K562 (cell line): Measurements from ENCODE around the gene KCNMB2. TPM values are rescaled to one million over a fixed set of nuclear protein-coding genes. Genes with fewer than 3 reads are reported as not detected.

Source experiments
- ETS1 ChIP-seq: conservative IDR thresholded peaks from 2 replicates; pipeline ENCODE4 v1.6.1; 2011; ENCODE audit warnings: low read depth, mild to moderate bottlenecking, low read length; ENCODE audit not compliant: control insufficient read depth
- FOXM1 ChIP-seq, 2 experiments: fragments of 450-650 bp in 1 of 2; sonication (generic) in 1 of 2; formaldehyde crosslinking in 1 of 2; IDR thresholded peaks; 2 replicates each; pipeline versions ENCODE4 v1.6.1 to v1.9.0; 2017 to 2022; ENCODE audit warnings: low read depth in 2 of 2, mild to moderate bottlenecking in 2 of 2, missing genetic modification reagents in 1 of 2, moderate library complexity in 1 of 2
- ZNF407 ChIP-seq: fragments of 450-650 bp; IDR thresholded peaks from 2 replicates; pipeline ENCODE4 v1.6.1; 2016; ENCODE audit warnings: low read depth
- polyA plus RNA-seq, 8 experiments: library from polyadenylated mRNA; depleted of rRNA in 4 of 8; stranded (reverse) in 5 of 8; unstranded in 3 of 8; fragments of >200 nt; fragmentation: Nextera tagmentation in 2 of 8; fragmentation: Illumina TruSeq in 1 of 8; extraction: Ambion mirVana in 2 of 8; extraction: Trizol in 1 of 8; gene quantifications; 2 replicates each; pipeline versions ENCODE4 v1.2.1 to v1.2.3, GENCODE V29; 2011 to 2014; ENCODE audit warnings: inconsistent platforms in 1 of 8, missing spikeins in 1 of 8
- total RNA-seq, 7 experiments: library from RNA; depleted of rRNA in 6 of 7; stranded (reverse); fragments of >200 nt in 6 of 7; fragmentation: Illumina TruSeq in 2 of 7; extraction: Trizol in 2 of 7; gene quantifications; 2 replicates each; pipeline versions ENCODE4 v1.2.1 to v1.2.3, GENCODE V29; 2011 to 2021; ENCODE audit warnings: low replicate concordance in 1 of 7

The KCNMB2 gene
- total and polyA plus RNA-seq, 9 of the 15 experiments (the other 6 are each of a cell fraction or from before 2014, with no cell fraction given) = 0.04 to 0.15 TPM; not detected in 7

- TF ChIP-seq ZNF407 = no peak
- no peak for TF ChIP-seq FOXM1 (IDR thresholded peaks at IDR 0.05; ENCODE audit: low read depth)
- TF ChIP-seq FOXM1 (CRISPR knock-in tag; IDR thresholded peaks at IDR 0.05; ENCODE audit: low read depth) = no peak
- TF ChIP-seq ETS1 = no peak
Measured at GRCh38 chr3:178699364-178699763, 163.1 kb downstream of the KCNMB2 start (continued).
